Astrocyte of the spinal cord (primary cell): ENCODE measurements around the gene ST6GALNAC3.

Source experiments
- DNase-seq: peaks from one replicate; pipeline ENCODE4 v3.0.0; 2011; ENCODE audit warnings: low read depth, low spot score
- H3K4me3 ChIP-seq: 2 replicates; pipeline ENCODE4 v1.5.1; 2011; ENCODE audit warnings: low read depth, mild to moderate bottlenecking, low read length, moderate library complexity
- in situ Hi-C: cut with HindIII; loops from 2 replicates; pipeline ENCODE4 v1.10.0; 2017; ENCODE audit warnings: low sequenced_read_pairs
- TF ChIP-seq, protein P1 (sequence below): IDR thresholded peaks from 2 replicates; pipeline ENCODE4 v1.5.1; 2012; ENCODE audit warnings: low read depth, mild to moderate bottlenecking, low read length, inconsistent platforms

Gene ST6GALNAC3

DNA sequence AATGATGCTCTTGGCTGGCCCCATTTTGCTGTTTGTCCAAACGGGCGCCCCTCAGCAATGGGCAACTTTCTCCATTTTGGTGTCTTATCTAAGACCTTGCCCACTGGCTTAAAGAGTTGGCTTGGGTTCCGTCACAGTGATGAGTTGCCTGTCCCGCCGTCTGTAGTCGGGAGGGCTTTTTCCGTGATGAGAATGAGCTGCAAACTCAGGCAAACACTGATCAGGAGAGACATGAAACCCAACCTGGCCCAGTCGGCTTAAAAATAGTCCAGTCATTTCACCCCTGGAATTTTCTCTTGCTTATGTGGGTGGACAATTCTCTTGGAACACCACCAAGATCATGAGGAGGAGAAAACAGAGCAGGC lies 79.3 kb downstream of the ST6GALNAC3 start:
- H3K4me3 ChIP-seq: no peak overlapping the region
- in situ Hi-C loops: no loop called here
- DNase-seq: no peak
- TF ChIP-seq, protein P1, sequence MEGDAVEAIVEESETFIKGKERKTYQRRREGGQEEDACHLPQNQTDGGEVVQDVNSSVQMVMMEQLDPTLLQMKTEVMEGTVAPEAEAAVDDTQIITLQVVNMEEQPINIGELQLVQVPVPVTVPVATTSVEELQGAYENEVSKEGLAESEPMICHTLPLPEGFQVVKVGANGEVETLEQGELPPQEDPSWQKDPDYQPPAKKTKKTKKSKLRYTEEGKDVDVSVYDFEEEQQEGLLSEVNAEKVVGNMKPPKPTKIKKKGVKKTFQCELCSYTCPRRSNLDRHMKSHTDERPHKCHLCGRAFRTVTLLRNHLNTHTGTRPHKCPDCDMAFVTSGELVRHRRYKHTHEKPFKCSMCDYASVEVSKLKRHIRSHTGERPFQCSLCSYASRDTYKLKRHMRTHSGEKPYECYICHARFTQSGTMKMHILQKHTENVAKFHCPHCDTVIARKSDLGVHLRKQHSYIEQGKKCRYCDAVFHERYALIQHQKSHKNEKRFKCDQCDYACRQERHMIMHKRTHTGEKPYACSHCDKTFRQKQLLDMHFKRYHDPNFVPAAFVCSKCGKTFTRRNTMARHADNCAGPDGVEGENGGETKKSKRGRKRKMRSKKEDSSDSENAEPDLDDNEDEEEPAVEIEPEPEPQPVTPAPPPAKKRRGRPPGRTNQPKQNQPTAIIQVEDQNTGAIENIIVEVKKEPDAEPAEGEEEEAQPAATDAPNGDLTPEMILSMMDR: no peak

DNA sequence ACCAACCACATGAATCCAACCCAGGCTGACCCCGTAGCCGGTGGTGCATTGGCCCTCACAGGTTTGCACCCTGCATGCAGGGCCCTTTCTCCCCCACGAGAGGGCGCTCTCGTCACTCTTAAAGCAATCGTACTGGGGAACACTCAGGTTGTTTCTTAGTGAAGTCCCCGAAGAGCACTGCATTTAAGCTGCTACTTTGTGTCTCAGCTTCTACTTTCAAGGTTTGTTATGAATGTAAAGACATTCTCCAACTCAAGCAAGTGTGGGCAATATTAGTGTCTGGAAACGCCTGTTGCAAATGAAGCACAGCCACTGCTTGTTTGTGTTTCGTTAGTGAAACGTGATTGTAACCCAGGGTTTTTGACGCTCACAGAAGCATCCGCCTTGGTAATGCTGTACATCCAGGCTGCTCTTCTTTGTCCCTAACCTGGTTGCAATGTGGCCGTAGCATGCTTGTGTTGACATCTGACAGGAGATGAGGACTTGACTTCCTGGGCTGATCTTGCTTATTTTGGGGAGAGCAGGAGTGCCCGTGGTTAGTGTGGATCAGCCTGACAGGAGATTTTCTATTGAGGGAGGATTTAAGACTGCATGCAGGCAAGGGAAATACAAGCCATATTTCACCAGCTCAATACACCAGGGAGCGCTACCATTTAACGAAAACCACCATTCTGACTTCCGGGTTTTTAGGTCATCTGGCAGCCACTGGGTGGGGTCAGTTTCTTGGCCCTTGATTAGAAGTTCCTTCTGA lies 79.8 kb downstream of the ST6GALNAC3 start:
- in situ Hi-C loops: no loop called here
- TF ChIP-seq, protein P1: peak; percentile 99
- H3K4me3 ChIP-seq: peak overlapping the region; percentile 25
- DNase-seq: peak; percentile 78

DNA sequence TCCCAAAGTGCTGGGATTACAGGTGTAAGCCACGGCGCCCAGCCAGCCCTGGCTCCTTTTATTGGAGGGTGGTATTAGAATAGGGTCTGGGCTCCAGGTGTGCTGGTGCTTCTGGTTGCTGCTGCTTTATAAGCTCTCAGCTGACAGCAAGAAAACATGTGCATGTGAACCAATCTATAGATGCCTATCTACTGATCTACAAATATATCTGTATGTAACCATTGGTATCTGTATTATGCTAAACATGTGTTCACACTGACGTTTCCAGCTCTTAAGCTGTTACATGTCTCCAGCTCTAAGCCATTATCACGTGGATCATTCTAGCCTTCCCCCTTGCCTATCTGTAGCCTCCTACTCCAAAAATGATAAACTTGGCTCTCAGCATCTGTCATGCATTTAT lies 82.4 kb downstream of the ST6GALNAC3 start:
- no peak for DNase-seq
- in situ Hi-C loops: no loop called here
- TF ChIP-seq, protein P1: no peak
- no peak overlapping the region for H3K4me3 ChIP-seq

DNA sequence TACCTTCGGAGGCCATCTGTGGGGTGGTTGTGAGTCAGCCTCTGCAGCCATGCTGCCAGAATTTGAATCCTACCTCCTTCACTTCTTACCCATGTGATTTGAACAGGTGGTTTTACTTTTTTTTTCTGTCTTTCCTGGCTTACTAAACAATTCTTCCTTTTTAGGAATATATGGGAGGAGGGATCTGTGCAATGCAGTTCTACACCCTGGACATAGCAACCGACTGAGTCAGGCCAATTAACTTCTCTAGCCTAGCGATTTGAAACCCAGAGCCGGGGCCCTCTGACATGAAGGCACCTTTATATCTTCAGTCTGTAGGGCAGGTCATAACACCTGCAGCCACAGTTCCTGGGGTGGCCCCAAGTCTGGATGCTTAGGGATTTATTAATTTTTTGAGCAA lies 83.6 kb downstream of the ST6GALNAC3 start:
- no peak overlapping the region for H3K4me3 ChIP-seq
- no peak for DNase-seq
- in situ Hi-C loops: no loop called here
- TF ChIP-seq, protein P1: no peak

DNA sequence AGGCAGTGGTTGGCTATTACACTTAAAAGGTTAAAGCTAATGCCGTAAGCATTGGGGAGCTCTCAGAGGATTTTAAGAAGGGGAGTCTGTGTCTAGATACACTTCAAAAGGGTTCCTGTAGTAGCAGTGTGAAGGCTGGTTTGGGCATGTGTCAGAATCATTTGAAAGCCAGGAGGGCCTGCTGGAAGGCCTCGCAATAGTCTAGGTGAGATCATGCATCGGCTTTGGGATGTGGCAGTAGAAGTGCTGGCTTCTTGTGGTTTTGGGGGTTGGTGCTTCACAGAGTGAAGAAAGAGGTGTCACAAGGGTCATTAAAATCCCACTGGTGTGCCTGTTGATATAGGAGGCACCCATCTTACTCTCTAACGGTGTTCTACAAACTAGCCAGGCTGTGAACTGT lies 85.7 kb downstream of the ST6GALNAC3 start:
- in situ Hi-C loops: no loop called here

DNA sequence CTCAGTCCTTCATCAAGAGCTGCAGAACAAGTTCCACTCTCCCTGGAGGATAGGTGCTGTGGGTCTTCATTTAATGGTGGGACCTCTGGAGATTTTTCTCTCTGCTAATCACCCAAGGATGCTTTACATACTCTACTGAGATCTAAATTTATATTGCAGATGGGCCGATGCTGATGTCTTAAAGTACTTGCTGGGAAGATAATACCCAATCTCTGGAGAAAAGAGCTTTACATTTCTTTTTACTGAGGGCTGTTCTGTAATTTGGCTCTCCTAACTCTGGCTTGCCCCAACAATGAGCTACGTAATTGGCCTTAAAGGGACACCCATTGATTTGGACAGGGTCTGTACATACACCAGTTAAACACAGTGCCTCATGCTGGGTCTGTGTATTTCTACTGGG lies 86.9 kb downstream of the ST6GALNAC3 start:
- TF ChIP-seq, protein P1: no peak
- in situ Hi-C loops: no loop called here
- DNase-seq: no peak
- no peak overlapping the region for H3K4me3 ChIP-seq

More for the DNA sequence above, 85.7 kb downstream of the ST6GALNAC3 start:
- TF ChIP-seq, protein P1: no peak
- no peak for DNase-seq
- no peak overlapping the region for H3K4me3 ChIP-seq

DNA sequence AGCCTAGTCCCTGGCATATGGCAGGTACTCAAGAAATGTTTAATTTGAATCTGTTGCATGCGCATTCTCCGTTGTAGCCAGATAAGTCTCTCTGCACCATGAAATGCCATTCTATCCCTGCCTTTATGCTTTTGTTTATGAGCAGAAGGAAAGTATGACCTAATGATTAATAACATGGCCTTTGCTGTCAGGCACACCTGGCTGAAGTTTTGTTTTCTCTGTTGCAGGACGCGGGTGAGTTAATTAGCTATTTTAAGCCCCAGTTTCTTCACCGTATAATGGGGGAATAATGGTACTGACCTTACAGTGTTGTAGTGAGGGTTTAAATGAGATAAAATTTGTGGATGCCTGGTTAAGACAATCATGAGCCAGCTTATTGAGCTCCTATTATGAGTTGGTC lies 87.7 kb downstream of the ST6GALNAC3 start:
- in situ Hi-C loops: no loop called here
- TF ChIP-seq, protein P1: no peak
- H3K4me3 ChIP-seq: no peak overlapping the region
- DNase-seq: no peak
